ENCODE measurements around the gene SMIM24.

DNA sequence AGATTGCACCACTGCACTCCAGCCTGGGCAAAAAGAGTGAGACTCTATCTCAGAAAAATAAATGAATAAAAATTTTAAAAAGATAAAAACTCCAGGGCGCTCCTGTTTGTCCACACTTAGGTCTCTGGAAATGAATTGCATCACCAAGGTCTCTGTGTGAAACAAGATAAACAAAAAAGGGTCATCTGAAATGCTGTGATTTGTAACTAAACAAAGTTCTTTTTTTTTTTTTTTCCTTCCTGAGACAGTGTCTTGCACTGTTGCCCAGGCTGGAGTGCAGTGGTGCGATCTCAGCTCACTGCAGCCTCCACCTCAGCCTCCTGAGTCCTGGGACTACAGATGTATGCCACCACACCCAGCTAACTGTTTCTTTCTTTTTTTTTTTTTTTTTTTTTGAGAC lies 37.3 kb upstream of the SMIM24 start:
- TF ChIP-seq, protein P1, sequence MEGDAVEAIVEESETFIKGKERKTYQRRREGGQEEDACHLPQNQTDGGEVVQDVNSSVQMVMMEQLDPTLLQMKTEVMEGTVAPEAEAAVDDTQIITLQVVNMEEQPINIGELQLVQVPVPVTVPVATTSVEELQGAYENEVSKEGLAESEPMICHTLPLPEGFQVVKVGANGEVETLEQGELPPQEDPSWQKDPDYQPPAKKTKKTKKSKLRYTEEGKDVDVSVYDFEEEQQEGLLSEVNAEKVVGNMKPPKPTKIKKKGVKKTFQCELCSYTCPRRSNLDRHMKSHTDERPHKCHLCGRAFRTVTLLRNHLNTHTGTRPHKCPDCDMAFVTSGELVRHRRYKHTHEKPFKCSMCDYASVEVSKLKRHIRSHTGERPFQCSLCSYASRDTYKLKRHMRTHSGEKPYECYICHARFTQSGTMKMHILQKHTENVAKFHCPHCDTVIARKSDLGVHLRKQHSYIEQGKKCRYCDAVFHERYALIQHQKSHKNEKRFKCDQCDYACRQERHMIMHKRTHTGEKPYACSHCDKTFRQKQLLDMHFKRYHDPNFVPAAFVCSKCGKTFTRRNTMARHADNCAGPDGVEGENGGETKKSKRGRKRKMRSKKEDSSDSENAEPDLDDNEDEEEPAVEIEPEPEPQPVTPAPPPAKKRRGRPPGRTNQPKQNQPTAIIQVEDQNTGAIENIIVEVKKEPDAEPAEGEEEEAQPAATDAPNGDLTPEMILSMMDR (IDR thresholded peaks at IDR 0.05), result no peak
- no peak for TF ChIP-seq POLR2A (IDR thresholded peaks at IDR 0.05)

All from right lobe of liver (tissue), 4 donors.